ENCODE results near the gene APEH. TPM values are rescaled to one million over a fixed set of nuclear protein-coding genes. Genes with fewer than 3 reads are reported as not detected.

APEH gene
- total and polyA plus RNA-seq, 2 donors from 2014 or later, result 138 to 143 TPM

GRCh38 chr3:49721896-49722781, 48.0 kb downstream of the APEH start:
- DNase-seq, result peak in 1 of 5 donors; percentile 55
- intact Hi-C loops (cut with DNase I), result no loop called here
- H3K27ac ChIP-seq (ENCODE audit: low read depth in 2 of 2, low read length in 2 of 2), result no peak overlapping the region

GRCh38 chr3:49722896-49723295, 48.7 kb downstream of the APEH start:
- H3K27me3 ChIP-seq (ENCODE audit: control insufficient read depth, insufficient read depth, low read length), result no peaks in the 10 kb centered on the region
- no peaks in the 10 kb centered on the region for H3K9me3 ChIP-seq (ENCODE audit: control insufficient read depth in 2 of 3, insufficient read depth in 1 of 3, low read length in 3 of 3)
- FAIRE-seq (no peak), DNase-seq (peak in 1 of 5 donors; percentile 64)
- H3K36me3 ChIP-seq (ENCODE audit: control insufficient read depth in 2 of 3, insufficient read depth in 3 of 3, low read length in 3 of 3), result peaks cover 1 to 23% (median 15%) of the 10 kb centered on the region in 3 donors
- peak overlapping the region in 1 of 2 donors; percentile 95 for H3K27ac ChIP-seq (ENCODE audit: low read depth in 2 of 2, low read length in 2 of 2)
- peak overlapping the region; percentile 72 to 96 (median 95) for H3K9ac ChIP-seq (ENCODE audit: low read length in 3 of 3)
- intact Hi-C loops (cut with DNase I), result no loop called here
- peaks cover 0 to 36% (median 12%) of the 10 kb centered on the region in 3 donors for H3K4me1 ChIP-seq (ENCODE audit: control insufficient read depth in 2 of 3, insufficient read depth in 2 of 3, low read depth in 1 of 3, low read length in 3 of 3)
- TF ChIP-seq CTCF (IDR thresholded peaks at IDR 0.05; ENCODE audit: borderline replicate concordance, extremely low read depth, insufficient read depth), result no peak
- peak overlapping the region; percentile 79 to 93 (median 91) for H3K4me3 ChIP-seq (ENCODE audit: low read length in 3 of 3)

More at GRCh38 chr3:49721896-49722781, 48.0 kb downstream of the APEH start:
- H3K36me3 ChIP-seq (ENCODE audit: control insufficient read depth in 2 of 3, insufficient read depth in 3 of 3, low read length in 3 of 3), result peaks cover 0 to 18% (median 9%) of the 10 kb centered on the region in 3 donors
- H3K4me3 ChIP-seq (ENCODE audit: low read length in 3 of 3), result peak overlapping the region in 1 of 3 donors; percentile 93
- no peak for FAIRE-seq
- peaks cover 0 to 34% (median 12%) of the 10 kb centered on the region in 3 donors for H3K4me1 ChIP-seq (ENCODE audit: control insufficient read depth in 2 of 3, insufficient read depth in 2 of 3, low read depth in 1 of 3, low read length in 3 of 3)
- TF ChIP-seq CTCF (IDR thresholded peaks at IDR 0.05; ENCODE audit: borderline replicate concordance, extremely low read depth, insufficient read depth), result no peak
- H3K9me3 ChIP-seq (ENCODE audit: control insufficient read depth in 2 of 3, insufficient read depth in 1 of 3, low read length in 3 of 3), result no peaks in the 10 kb centered on the region
- no peak overlapping the region for H3K9ac ChIP-seq (ENCODE audit: low read length in 3 of 3)
- H3K27me3 ChIP-seq (ENCODE audit: control insufficient read depth, insufficient read depth, low read length), result no peaks in the 10 kb centered on the region

DNA sequence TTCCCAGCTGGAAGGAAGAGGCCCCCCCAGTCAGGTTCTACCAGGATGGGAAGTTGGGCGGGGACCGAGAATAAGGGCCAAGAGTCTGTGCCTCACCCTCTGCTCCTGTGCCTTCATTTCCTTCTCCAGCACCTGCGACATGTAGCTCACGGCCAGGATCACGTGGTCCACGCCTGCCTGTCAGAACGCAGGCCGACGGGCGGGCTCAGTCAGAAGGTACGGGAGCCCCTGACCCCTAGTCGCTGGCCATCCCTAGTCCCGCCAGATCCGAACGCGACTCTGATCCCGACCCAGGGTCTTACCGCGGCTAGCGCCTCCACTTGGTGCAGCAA, 49.1 kb downstream of the APEH start:
- Histone ChIP-seq H3K9me3 (ENCODE audit: control insufficient read depth in 2 of 3, insufficient read depth in 1 of 3, low read length in 3 of 3) (no peaks in the 10 kb centered on the region), H3K27ac (ENCODE audit: low read depth in 2 of 2, low read length in 2 of 2) (peak overlapping the region; percentile 93 to 95), H3K4me1 (ENCODE audit: control insufficient read depth in 2 of 3, insufficient read depth in 2 of 3, low read depth in 1 of 3, low read length in 3 of 3) (peaks cover 0 to 36% (median 12%) of the 10 kb centered on the region in 3 donors), H3K4me3 (ENCODE audit: low read length in 3 of 3) (peak overlapping the region; percentile 79 to 93 (median 91)), H3K27me3 (ENCODE audit: control insufficient read depth, insufficient read depth, low read length) (no peaks in the 10 kb centered on the region), H3K9ac (ENCODE audit: low read length in 3 of 3) (peak overlapping the region; percentile 72 to 96 (median 95)), H3K36me3 (ENCODE audit: control insufficient read depth in 2 of 3, insufficient read depth in 3 of 3, low read length in 3 of 3) (peaks cover 2 to 26% (median 16%) of the 10 kb centered on the region in 3 donors)
- no peak for TF ChIP-seq CTCF (IDR thresholded peaks at IDR 0.05; ENCODE audit: borderline replicate concordance, extremely low read depth, insufficient read depth)
- FAIRE-seq (no peak), DNase-seq (peak; percentile 41 to 92 (median 62))
- intact Hi-C loops (cut with DNase I), result no loop called here

All from kidney (tissue), 14 donors.